HepG2 (cell line): ENCODE measurements around the gene PIRT. TPM values are rescaled to one million over a fixed set of nuclear protein-coding genes. Genes with fewer than 3 reads are reported as not detected.

Experiments used
- ATAC-seq: fragments of 200-7000 bp; cut with Tn5 transposase; 3 replicates; pipeline ENCODE4 v1.9.1; 2020; ENCODE audit warnings: mild to moderate bottlenecking, moderate library complexity
- BruUV-seq: library from RNA; stranded (reverse); fragments of 400-500 nt; replicated peaks from 2 replicates; lab custom pipeline; 2021; lab: Mats Ljungman, UMichigan
- CTCF ChIA-PET: fragments of 300-600 bp; formaldehyde crosslinking; extraction: SDS; loops from one replicate; lab custom pipeline; 2021; ENCODE audit warnings: low total read pairs, inconsistent platforms, low intra/inter-chr PET ratio; lab: Yijun Ruan, JAX
- POLR2A ChIA-PET: fragments of 350-600 bp; sonication (Branson Sonifier 250); formaldehyde crosslinking; loops from one replicate; lab custom pipeline; 2020; ENCODE audit warnings: antibody characterized with exemption, inconsistent platforms; lab: Yijun Ruan, JAX
- DNase-seq: peaks from one replicate; pipeline ENCODE4 v3.0.0-alpha.2; 2015; ENCODE audit warnings: low spot score
- FAIRE-seq: peaks from 3 replicates; lab custom pipeline; 2011; peaks lifted over from hg19 to GRCh38; lab: Jason Lieb, UNC
- H2AFZ ChIP-seq: one replicate; pipeline ENCODE4 v1.6.1; 2011; ENCODE audit warnings: low read length, inconsistent platforms
- H3K27ac ChIP-seq: fragments of 300-600 bp; 3 replicates; pipeline ENCODE4 v1.8.0; 2011; ENCODE audit warnings: mixed run types, mild to moderate bottlenecking, mixed read lengths, low read length, inconsistent platforms; ENCODE audit not compliant: insufficient read depth; ENCODE audit errors: extremely low read length
- H3K27me3 ChIP-seq, 2 experiments: fragments of 200-600 bp in 1 of 2; 2 replicates in 1 of 2; 3 replicates in 1 of 2; pipeline versions ENCODE4 v1.6.0 to v1.8.0; 2011; ENCODE audit warnings: low read length in 2 of 2, mild to moderate bottlenecking in 2 of 2, moderate library complexity in 2 of 2, inconsistent platforms in 1 of 2; ENCODE audit not compliant: insufficient read depth in 2 of 2, control insufficient read depth in 1 of 2
- H3K36me3 ChIP-seq, 2 experiments: fragments of 200-600 bp in 1 of 2; replicated peaks in 1 of 2; 2 replicates in 1 of 2; 3 replicates in 1 of 2; pipeline versions ENCODE4 v1.5.1 to v1.8.0; 2011; ENCODE audit warnings: low read length in 2 of 2, inconsistent platforms in 1 of 2; ENCODE audit not compliant: insufficient read depth in 2 of 2, control insufficient read depth in 1 of 2
- H3K4me1 ChIP-seq: 2 replicates; pipeline ENCODE4 v1.5.1; 2012; ENCODE audit warnings: low read length, inconsistent platforms; ENCODE audit not compliant: insufficient read depth
- H3K4me2 ChIP-seq: 2 replicates; pipeline ENCODE4 v1.6.0; 2011; ENCODE audit warnings: low read depth, low read length, inconsistent platforms
- H3K4me3 ChIP-seq, 3 experiments: fragments of 200-600 bp in 1 of 3; sonication (generic), shearing (Covaris generic) in 1 of 3; replicated peaks in 1 of 3; 2 replicates each; pipeline ENCODE4 v1.5.1; 2011 to 2016; ENCODE audit warnings: low read length in 3 of 3, inconsistent platforms in 2 of 3, low read depth in 2 of 3, mild to moderate bottlenecking in 2 of 3, control low read depth in 1 of 3, mixed read lengths in 1 of 3; ENCODE audit not compliant: insufficient read depth in 1 of 3
- H3K79me2 ChIP-seq: one replicate; pipeline ENCODE4 v1.6.1; 2011; ENCODE audit warnings: low read length, inconsistent platforms; ENCODE audit not compliant: insufficient read depth
- H3K9ac ChIP-seq: 2 replicates; pipeline ENCODE4 v1.6.0; 2011; ENCODE audit warnings: mild to moderate bottlenecking, low read depth, low read length, inconsistent platforms; ENCODE audit not compliant: insufficient read depth
- H3K9me3 ChIP-seq: 2 replicates; pipeline ENCODE4 v1.5.1; 2012; ENCODE audit warnings: mild to moderate bottlenecking, low read length
- H4K20me1 ChIP-seq: 2 replicates; pipeline ENCODE4 v1.6.0; 2011; ENCODE audit warnings: inconsistent platforms, mild to moderate bottlenecking, low read length, moderate library complexity; ENCODE audit not compliant: insufficient read depth
- HNRNPK ChIP-seq: fragments of 200-400 bp; formaldehyde crosslinking; IDR thresholded peaks from 2 replicates; pipeline ENCODE4 v1.6.1; 2018; ENCODE audit warnings: low read length, low read depth, moderate library complexity, mild to moderate bottlenecking; ENCODE audit not compliant: poor library complexity, severe bottlenecking
- MNT ChIP-seq: fragments of 450-650 bp; IDR thresholded peaks from 2 replicates; pipeline ENCODE4 v1.6.1; 2016
- NFRKB ChIP-seq: fragments of 450-650 bp; IDR thresholded peaks from 2 replicates; pipeline ENCODE4 v1.6.1; 2017
- TGIF2 ChIP-seq: IDR thresholded peaks from 2 replicates; pipeline ENCODE4 v1.6.1; 2016; ENCODE audit warnings: control low read depth, missing compliant biosample characterization
- WGBS: methylation state at CpG from one replicate; pipeline ENCODE4 v1.1.6; 2017; ENCODE audit warnings: low lambda C conversion rate; 5-methylcytosine and 5-hydroxymethylcytosine counted together
- in situ Hi-C: cut with HindIII; loops from 2 replicates; pipeline ENCODE4 v1.10.0; 2017; ENCODE audit warnings: low pct_unique_long_range_greater_than_20kb; ENCODE audit not compliant: extremely low pct_ligation_motif_present
- intact Hi-C: fragments of 100-400 bp; cut with micrococcal nuclease; formaldehyde crosslinking; loops from one replicate; pipeline ENCODE4 v1.10.0; 2022; ENCODE audit not compliant: unreplicated experiment
- polyA plus RNA-seq, 8 experiments: library from polyadenylated mRNA; depleted of rRNA in 3 of 8; stranded (reverse) in 7 of 8; unstranded in 1 of 8; fragments of >200 nt; fragmentation: Illumina TruSeq in 4 of 8; extraction: Trizol in 4 of 8; gene quantifications; 2 replicates each; pipeline versions ENCODE4 v1.2.1 to v1.2.3, GENCODE V29; 2011 to 2016; ENCODE audit warnings: low read depth in 4 of 8, missing spikeins in 1 of 8, mixed read lengths in 1 of 8; ENCODE audit not compliant: insufficient read depth in 1 of 8
- total RNA-seq, 5 experiments: library from RNA; depleted of rRNA; stranded (reverse); fragments of >200 nt; fragmentation: Illumina TruSeq; extraction: Trizol; gene quantifications; 2 replicates each; pipeline ENCODE4 v1.2.3, GENCODE V29; 2016; ENCODE audit warnings: low read depth in 1 of 5

The PIRT gene
- total and polyA plus RNA-seq, 2 of the 13 experiments (the other 11 are each of a cell fraction or from before 2014, with no cell fraction given) = not detected

DNA sequence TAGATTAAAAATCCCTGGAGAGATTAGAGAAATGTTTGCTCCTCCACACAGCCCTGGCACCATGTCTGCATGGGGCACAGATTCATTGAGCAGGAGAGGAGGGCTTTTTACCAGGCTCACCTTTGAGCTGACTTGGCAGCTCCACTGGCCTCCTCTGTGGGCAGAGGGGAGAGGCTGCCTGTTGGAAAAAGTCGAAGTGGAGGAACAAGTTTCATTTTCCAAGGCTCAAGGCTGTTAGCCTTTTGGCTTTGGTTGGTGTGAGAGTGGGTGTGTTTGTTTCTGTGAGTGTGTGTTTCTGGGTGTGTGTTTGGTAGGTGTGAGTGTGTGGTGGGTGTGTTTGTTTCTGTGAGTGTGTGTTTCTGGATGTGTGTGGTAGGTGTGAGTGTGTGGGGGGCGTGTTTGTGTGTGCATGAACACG is 39.5 kb downstream of the PIRT start:
- ChIA-PET POLR2A (no interaction called here), CTCF (no interaction called here)
- 14% methylated on average over 3 of the region's 3 CpGs for WGBS
- Histone ChIP-seq H3K27me3 (peaks cover 0 to 2% of the 10 kb centered on the region in 2 experiments; a peak in 1 of 5 replicates), H3K4me1 (no peaks in the 10 kb centered on the region), H3K79me2 (no peaks in the 10 kb centered on the region), H3K4me3 (no peak overlapping the region), H3K4me2 (no peak overlapping the region), H3K9me3 (no peaks in the 10 kb centered on the region), H2AFZ (no peak overlapping the region), H3K36me3 (no peaks in the 10 kb centered on the region), H3K9ac (no peak overlapping the region), H4K20me1 (no peaks in the 10 kb centered on the region)
- intact Hi-C loops = no loop called here
- DNase-seq = no peak
- no peak; the same call in 2 of the 3 replicates for ATAC-seq
- in situ Hi-C loops = no loop called here
- no TSS peak for BruUV-seq
- TF ChIP-seq MNT (0 out of 2 replicates have a peak, but pooled peaks have one; percentile 40), TGIF2 (no peak)
- TF ChIP-seq, all 625 proteins: peak for 1
- H3K27ac ChIP-seq = no peak overlapping the region
- FAIRE-seq = no peak

GRCh38 chr17:10797476-10798328 is 40.2 kb downstream of the PIRT start:
- Histone ChIP-seq H2AFZ (no peak overlapping the region), H3K27ac (no peak overlapping the region), H3K36me3 (no peaks in the 10 kb centered on the region), H3K27me3 (peaks cover 0 to 2% of the 10 kb centered on the region in 2 experiments; a peak in 1 of 5 replicates), H3K4me2 (no peak overlapping the region), H3K4me1 (no peaks in the 10 kb centered on the region), H4K20me1 (no peaks in the 10 kb centered on the region), H3K9ac (no peak overlapping the region), H3K79me2 (no peaks in the 10 kb centered on the region), H3K9me3 (no peaks in the 10 kb centered on the region), H3K4me3 (no peak overlapping the region)
- intact Hi-C loops = no loop called here
- DNase-seq (no peak), ATAC-seq (no peak; the same call in 2 of the 3 replicates), FAIRE-seq (no peak)
- in situ Hi-C loops = no loop called here
- POLR2A ChIA-PET = no interaction called here
- CTCF ChIA-PET = no interaction called here
- WGBS = 31% methylated on average over 11 of the region's 11 CpGs
- TF ChIP-seq NFRKB (no peak), HNRNPK (peak; percentile 35)
- no TSS peak for BruUV-seq
